ENCODE measurements around the gene MAST3.

GRCh38 chr19:18145391-18145999 lies 47.9 kb downstream of the MAST3 start:
- TF ChIP-seq, protein P1, sequence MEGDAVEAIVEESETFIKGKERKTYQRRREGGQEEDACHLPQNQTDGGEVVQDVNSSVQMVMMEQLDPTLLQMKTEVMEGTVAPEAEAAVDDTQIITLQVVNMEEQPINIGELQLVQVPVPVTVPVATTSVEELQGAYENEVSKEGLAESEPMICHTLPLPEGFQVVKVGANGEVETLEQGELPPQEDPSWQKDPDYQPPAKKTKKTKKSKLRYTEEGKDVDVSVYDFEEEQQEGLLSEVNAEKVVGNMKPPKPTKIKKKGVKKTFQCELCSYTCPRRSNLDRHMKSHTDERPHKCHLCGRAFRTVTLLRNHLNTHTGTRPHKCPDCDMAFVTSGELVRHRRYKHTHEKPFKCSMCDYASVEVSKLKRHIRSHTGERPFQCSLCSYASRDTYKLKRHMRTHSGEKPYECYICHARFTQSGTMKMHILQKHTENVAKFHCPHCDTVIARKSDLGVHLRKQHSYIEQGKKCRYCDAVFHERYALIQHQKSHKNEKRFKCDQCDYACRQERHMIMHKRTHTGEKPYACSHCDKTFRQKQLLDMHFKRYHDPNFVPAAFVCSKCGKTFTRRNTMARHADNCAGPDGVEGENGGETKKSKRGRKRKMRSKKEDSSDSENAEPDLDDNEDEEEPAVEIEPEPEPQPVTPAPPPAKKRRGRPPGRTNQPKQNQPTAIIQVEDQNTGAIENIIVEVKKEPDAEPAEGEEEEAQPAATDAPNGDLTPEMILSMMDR (IDR thresholded peaks at IDR 0.05; ENCODE audit: low read depth, low read length), result no peak
- TF ChIP-seq EZH2phosphoT487 (IDR thresholded peaks at IDR 0.05; ENCODE audit: low read depth), result no peak
